GM08714 (cell line): ENCODE results near the gene MRPL45.

ENCODE experiments used
- H3K4me3 ChIP-seq: fragments of 200-500 bp; sonication (Bioruptor generic); 2 replicates; pipeline ENCODE4 v1.5.1; 2014; ENCODE audit warnings: mild to moderate bottlenecking, low read length, inconsistent platforms
- ZNF274 ChIP-seq: IDR thresholded peaks from 2 replicates; pipeline ENCODE4 v1.6.1; 2012; ENCODE audit warnings: mild to moderate bottlenecking, low read depth, low read length

MRPL45 gene

GRCh38 chr17:38332735-38333134, 35.8 kb downstream of the MRPL45 start:
- no peak for TF ChIP-seq ZNF274
- no peak overlapping the region for H3K4me3 ChIP-seq

GRCh38 chr17:38333635-38334295, 36.8 kb downstream of the MRPL45 start:
- H3K4me3 ChIP-seq, result no peak overlapping the region
- TF ChIP-seq ZNF274, result no peak

GRCh38 chr17:38334480-38335364, 37.8 kb downstream of the MRPL45 start:
- no peak for TF ChIP-seq ZNF274

GRCh38 chr17:38336838-38337237, 39.9 kb downstream of the MRPL45 start:
- no peak overlapping the region for H3K4me3 ChIP-seq
- no peak for TF ChIP-seq ZNF274

More at GRCh38 chr17:38334480-38335364, 37.8 kb downstream of the MRPL45 start:
- no peak overlapping the region for H3K4me3 ChIP-seq

GRCh38 chr17:38338053-38338452, 41.1 kb downstream of the MRPL45 start:
- no peak for TF ChIP-seq ZNF274

GRCh38 chr17:38338535-38338934, 41.6 kb downstream of the MRPL45 start:
- TF ChIP-seq ZNF274, result no peak
- H3K4me3 ChIP-seq, result no peak overlapping the region

More at GRCh38 chr17:38338053-38338452, 41.1 kb downstream of the MRPL45 start:
- no peak overlapping the region for H3K4me3 ChIP-seq

GRCh38 chr17:38339891-38340290, 42.9 kb downstream of the MRPL45 start:
- no peak for TF ChIP-seq ZNF274
- H3K4me3 ChIP-seq, result no peak overlapping the region

GRCh38 chr17:38341035-38341721, 44.2 kb downstream of the MRPL45 start:
- H3K4me3 ChIP-seq, result no peak overlapping the region
- TF ChIP-seq ZNF274, result no peak

GRCh38 chr17:38342886-38343607, 46.1 kb downstream of the MRPL45 start:
- TF ChIP-seq ZNF274, result no peak
- no peak overlapping the region for H3K4me3 ChIP-seq

GRCh38 chr17:38343608-38344419, 46.8 kb downstream of the MRPL45 start, which contains the start of gene GPR179:
Gene GPR179, minus strand, starts transcription at chr17:38343956. Its CDS starts 167 bp downstream, at chr17:38343789.
- no peak within 1 kb of the TSS for H3K4me3 ChIP-seq
- no peak for TF ChIP-seq ZNF274

- no peak overlapping the region for H3K4me3 ChIP-seq
- TF ChIP-seq ZNF274, result no peak
These were observed 47.4 kb downstream of the MRPL45 start for GRCh38 chr17:38344420-38344745.

GRCh38 chr17:38345743-38346142, 48.8 kb downstream of the MRPL45 start:
- H3K4me3 ChIP-seq, result no peak overlapping the region
- TF ChIP-seq ZNF274, result no peak

GRCh38 chr17:38349097-38349730, 52.2 kb downstream of the MRPL45 start:
- no peak for TF ChIP-seq ZNF274
- H3K4me3 ChIP-seq, result no peak overlapping the region
